Activated CD8-positive, alpha-beta memory T cell treated with anti-CD3 and anti-CD28 coated beads for 36 hours (primary cell): ENCODE data around the gene GALNTL6. TPM values are rescaled to one million over a fixed set of nuclear protein-coding genes. Genes with fewer than 3 reads are reported as not detected.

Experiments used
- CTCF ChIA-PET: fragments of 350-600 bp; sonication (Branson Sonifier 250); formaldehyde crosslinking; loops from one replicate; lab custom pipeline; 2021; ENCODE audit warnings: antibody characterized with exemption; lab: Charles Lee
- POLR2A ChIA-PET: fragments of 350-600 bp; sonication (Branson Sonifier 250); formaldehyde crosslinking; loops from one replicate; lab custom pipeline; 2021; ENCODE audit warnings: antibody characterized with exemption; lab: Charles Lee
- total RNA-seq, 2 experiments: library from RNA; stranded (reverse); gene quantifications; one replicate each; pipeline ENCODE4 v1.2.3, GENCODE V29; 2021

GALNTL6 gene
- total RNA-seq, 2 experiments from 2014 or later = not detected

- CTCF ChIA-PET = no interaction called here
- POLR2A ChIA-PET = no interaction called here
Measured at GRCh38 chr4:172601195-172601594, 788.0 kb downstream of the GALNTL6 start.

GRCh38 chr4:172619218-172619617, 806.0 kb downstream of the GALNTL6 start:
- POLR2A ChIA-PET = no interaction called here

DNA sequence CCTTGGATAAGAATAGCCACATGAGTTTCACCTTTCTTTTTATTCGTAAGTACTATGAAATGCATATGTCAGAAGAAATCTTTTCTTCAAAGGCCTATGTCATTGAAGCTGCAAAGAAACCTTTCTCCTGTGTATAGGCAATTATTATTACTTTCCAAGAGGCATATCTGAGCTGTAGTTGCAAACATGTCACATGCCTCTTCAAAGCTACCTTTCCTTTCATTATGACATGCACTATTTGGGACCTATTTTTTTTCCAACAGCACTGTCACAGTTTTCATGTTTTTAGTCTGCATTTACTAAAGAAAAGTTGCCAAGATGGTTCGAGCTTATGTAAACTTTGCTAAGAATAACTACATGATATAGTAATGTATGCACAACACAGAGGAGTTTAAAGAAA, 806.6 kb downstream of the GALNTL6 start:
- CTCF ChIA-PET = no interaction called here
- POLR2A ChIA-PET = no interaction called here

More at GRCh38 chr4:172619218-172619617, 806.0 kb downstream of the GALNTL6 start:
- CTCF ChIA-PET = no interaction called here

- CTCF ChIA-PET = no interaction called here
- POLR2A ChIA-PET = no interaction called here
Measured at GRCh38 chr4:172628263-172628662, 815.1 kb downstream of the GALNTL6 start.

DNA sequence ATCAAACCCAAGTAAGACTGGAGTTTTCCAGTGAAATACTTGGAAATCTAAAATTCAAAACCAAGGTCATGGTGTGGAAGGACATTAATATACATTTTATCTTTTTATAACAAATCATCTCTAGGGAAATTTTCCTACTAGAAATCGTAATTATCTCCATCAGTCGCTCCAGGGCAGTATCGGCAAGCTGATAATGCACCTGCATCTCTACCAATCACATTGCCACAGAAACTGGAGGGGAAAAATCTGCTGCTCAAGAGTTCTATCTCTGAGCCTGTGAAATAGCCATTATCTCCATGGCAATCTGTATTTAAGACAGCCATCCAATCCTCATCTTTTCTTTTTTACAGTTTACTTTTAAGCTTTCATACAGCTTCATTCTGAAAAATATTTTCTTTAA, 817.1 kb downstream of the GALNTL6 start:
- ChIA-PET CTCF (no interaction called here), POLR2A (no interaction called here)

DNA sequence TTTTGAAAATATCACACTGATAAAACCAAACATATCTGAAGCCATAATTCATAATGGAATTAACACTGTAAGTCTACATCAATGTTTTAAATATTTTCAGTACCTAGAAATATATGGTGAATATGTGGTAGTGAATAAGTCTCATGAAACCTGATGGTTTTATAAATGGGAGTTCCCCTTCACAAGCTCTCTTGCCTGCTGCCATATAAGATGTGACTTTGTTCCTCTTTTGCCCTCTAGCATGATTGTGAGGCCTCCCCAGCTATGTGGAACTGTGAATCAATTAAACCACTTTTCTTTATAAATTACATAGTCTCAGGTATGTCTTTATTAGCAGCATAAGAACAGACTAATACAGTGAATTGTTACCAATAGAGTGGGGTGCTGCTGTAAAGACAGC, 818.6 kb downstream of the GALNTL6 start:
- CTCF ChIA-PET = no interaction called here
- POLR2A ChIA-PET = no interaction called here

- CTCF ChIA-PET = no interaction called here
- POLR2A ChIA-PET = no interaction called here
Measured at GRCh38 chr4:172648471-172648870, 835.3 kb downstream of the GALNTL6 start.

- POLR2A ChIA-PET = no interaction called here
- CTCF ChIA-PET = no interaction called here
Measured at GRCh38 chr4:172649143-172649542, 835.9 kb downstream of the GALNTL6 start.

DNA sequence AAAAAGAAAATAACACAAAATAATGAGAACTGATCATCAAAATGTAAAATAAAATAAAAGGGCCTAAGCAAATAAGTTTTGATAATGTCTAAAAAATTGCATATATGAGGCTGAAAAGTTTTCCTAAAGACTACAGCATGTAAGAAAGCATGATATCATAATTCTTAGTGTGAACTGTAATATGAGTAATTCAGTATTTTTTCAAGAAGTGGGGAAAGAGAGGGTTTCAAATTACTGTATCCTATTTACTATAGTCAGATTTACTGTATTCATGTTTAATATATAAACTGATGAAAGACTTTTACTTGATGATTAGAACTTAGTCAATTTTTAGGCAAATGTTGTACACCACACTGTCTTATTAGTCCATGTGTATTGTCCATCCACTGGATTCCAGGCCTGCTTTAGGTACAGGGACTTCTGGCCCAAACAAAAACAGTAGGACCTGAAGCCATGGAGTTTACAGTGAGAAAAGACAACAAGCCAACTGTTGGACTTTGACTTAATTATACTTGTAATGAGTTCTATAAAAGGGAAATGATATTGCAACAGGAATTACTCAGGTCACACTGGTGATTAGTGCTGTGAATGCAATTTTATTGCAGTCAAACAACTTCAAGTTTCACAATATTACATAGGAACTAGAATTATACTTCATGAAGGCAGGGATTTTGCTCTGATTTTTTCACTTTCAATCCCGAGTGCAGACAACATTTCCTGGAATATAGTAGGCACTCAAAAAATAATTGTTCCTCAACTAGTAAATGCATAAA, 837.7 kb downstream of the GALNTL6 start:
- POLR2A ChIA-PET = no interaction called here
- CTCF ChIA-PET = no interaction called here

GRCh38 chr4:172651961-172652360, 838.8 kb downstream of the GALNTL6 start:
- ChIA-PET POLR2A (no interaction called here), CTCF (no interaction called here)

DNA sequence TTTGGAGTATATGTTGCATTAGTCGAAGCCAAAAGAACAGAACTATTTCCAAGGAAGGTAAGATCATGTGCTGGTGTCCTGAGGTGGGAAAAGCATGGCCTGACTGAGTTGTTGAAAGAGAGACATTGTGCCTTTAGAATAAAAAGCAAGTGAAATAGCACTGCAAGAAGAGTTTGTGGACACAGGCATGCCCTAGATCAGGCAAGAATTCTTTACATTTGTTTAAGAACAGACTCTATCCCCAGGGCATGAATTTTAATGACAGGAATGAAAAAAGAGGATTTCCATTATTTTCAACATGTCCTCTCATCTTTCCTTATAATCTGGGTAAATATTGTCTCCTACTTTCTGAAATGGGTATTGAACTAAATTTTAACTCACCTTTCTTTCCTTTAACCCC, 839.2 kb downstream of the GALNTL6 start:
- POLR2A ChIA-PET = no interaction called here

DNA sequence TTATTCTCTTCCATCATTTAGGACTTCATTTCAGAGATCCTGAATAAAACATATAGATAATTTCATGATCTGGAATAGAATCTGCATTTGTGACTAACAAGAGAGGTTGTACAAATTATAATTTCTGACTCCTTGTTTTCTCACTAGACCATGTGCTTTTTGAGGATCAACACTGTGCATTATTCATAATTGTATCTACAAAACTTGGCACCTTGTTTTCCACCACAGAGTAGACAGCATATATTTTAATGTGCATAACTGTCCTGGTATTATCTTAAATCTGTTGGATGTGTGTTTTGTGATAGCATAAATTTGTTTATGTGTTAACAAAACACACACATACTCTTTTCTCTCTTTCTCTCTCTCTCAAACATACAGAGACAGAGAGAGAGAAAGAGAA, 840.5 kb downstream of the GALNTL6 start:
- ChIA-PET POLR2A (no interaction called here), CTCF (no interaction called here)

More for the DNA sequence above, 839.2 kb downstream of the GALNTL6 start:
- CTCF ChIA-PET = no interaction called here

DNA sequence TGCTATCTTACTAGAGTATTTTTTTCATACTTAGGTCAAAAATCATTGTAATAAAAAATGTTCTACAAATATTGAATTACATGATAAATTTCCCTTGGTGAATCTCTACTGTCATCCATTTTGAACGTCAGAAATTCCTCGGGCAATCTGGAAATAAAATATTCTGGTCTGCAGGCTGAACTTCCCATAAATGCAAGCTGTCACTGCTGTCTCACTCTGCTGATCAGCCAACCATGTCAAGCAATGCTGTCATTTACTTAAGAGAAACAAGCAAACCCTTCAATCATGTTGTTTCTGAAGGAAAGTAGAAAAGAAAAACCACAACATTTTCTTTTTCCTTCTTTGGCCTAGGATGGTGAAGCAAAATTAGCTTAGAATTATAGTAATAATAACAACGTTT, 841.3 kb downstream of the GALNTL6 start:
- ChIA-PET POLR2A (no interaction called here), CTCF (no interaction called here)

DNA sequence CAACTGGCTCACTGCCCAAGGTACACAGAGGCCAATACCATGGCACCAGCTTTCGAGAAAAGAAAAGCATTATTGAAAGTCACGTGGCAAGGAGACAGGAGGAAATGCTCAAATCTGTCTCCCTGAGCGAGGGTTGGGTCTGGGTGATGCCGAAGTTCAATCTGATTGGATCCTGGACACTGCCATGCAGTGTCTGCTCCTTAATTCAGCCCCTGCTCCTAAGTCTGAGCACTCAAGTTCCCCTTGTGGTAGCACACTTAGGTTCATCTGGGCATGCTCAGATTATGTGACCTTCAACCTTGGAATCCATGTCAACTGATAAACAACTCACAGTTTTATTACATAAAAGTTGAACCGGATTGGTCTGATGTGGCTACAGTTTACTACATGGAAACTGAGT, 842.9 kb downstream of the GALNTL6 start:
- ChIA-PET CTCF (no interaction called here), POLR2A (no interaction called here)

GRCh38 chr4:172657081-172657480, 843.9 kb downstream of the GALNTL6 start:
- ChIA-PET POLR2A (no interaction called here), CTCF (no interaction called here)

DNA sequence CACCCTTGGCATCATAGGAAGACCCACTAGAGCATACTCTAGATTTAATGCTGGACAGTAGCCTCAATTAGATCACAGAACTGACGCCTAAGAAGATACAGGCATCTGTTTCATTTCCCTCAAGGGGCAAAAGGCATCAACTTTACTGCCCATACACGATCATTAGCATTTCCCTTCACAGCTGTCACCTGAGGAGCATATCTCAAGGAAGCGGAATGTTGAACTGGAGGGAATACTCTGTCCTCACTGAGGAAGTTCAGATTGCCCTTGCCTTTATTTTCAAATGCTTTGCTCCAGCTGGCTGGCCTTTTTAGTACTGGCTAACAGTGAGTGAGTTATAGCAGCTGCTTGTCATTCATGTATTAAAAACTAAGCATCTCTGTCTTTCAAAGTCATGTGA, 847.0 kb downstream of the GALNTL6 start:
- ChIA-PET CTCF (no interaction called here), POLR2A (no interaction called here)

GRCh38 chr4:172662113-172662512, 848.9 kb downstream of the GALNTL6 start:
- POLR2A ChIA-PET = no interaction called here
- CTCF ChIA-PET = no interaction called here

DNA sequence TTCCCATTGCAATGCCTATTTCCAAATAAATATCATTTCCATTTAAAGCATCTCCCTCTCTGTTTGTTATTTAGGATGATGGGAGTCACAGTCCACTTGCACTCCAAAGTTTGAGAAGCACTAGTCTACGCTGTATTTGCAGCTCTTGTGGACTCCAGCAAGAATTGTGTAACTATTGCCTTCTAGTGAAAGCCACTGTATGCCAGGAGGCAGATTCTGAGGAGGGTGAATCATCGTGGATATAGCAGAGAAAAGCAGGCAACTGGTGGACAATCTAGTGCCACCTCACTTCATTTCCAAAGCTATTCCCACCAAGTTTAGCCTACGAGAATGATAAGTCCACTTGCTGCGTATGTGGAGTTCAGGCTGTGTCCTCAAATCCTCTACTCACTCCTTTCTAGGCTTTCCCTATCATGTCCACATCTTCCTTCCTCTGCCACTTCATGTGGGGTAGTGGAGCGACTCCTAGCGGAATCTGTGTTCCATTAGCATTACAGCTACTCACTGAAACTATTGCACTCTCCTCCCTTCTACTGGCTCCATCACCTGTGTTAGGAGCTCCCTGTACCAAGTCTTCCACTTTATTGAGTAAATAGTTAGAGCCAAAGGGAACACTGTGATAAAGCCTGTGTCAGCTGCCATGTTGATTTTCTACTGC, 853.6 kb downstream of the GALNTL6 start:
- ChIA-PET CTCF (no interaction called here), POLR2A (no interaction called here)

- POLR2A ChIA-PET = no interaction called here
- CTCF ChIA-PET = no interaction called here
Measured at GRCh38 chr4:172674811-172675210, 861.6 kb downstream of the GALNTL6 start.

- ChIA-PET POLR2A (no interaction called here), CTCF (no interaction called here)
Measured at GRCh38 chr4:172675232-172675631, 862.0 kb downstream of the GALNTL6 start.

DNA sequence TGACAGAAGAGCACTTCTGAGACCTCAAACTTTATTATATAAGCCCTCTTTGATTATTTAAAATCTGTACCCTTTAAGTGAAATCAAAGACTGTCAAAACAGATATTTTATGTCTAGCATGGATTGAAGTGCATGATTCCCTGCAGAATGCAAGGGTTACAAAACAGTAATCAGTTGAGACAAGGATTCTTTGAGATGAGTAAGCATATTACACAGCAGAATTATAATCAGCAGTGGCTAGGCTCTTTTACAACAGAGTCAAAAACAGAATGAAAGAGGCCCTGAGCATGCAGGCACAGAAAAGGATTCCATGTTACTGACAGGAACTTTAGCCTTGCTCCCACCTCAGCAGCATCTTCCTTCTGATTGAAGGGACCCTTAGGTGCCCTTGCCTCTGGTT, 867.5 kb downstream of the GALNTL6 start:
- ChIA-PET POLR2A (no interaction called here), CTCF (interaction anchor here (1.1 kb wide), 1 partner anchor 9 kb away, joined by 3 read pairs; no protein-coding TSS in a partner anchor)
